H9 (cell line): ENCODE results near the gene SLC25A4. TPM values are rescaled to one million over a fixed set of nuclear protein-coding genes. Genes with fewer than 3 reads are reported as not detected.

ENCODE experiments used
- DNase-seq: peaks from one replicate; pipeline ENCODE4 v3.0.0-alpha.2; 2017
- H2AFZ ChIP-seq: one replicate; pipeline ENCODE4 v1.6.1; 2013; ENCODE audit warnings: mild to moderate bottlenecking, low read length, control low read depth, moderate library complexity
- H2AK5ac ChIP-seq: 2 replicates; pipeline ENCODE4 v1.6.1; 2013; ENCODE audit warnings: low read length, control low read depth, mixed read lengths; ENCODE audit not compliant: insufficient read length
- H2BK120ac ChIP-seq: one replicate; pipeline ENCODE4 v1.6.1; 2013; ENCODE audit warnings: low read depth, mild to moderate bottlenecking, low read length, control low read depth, inconsistent platforms; ENCODE audit not compliant: poor library complexity, severe bottlenecking
- H2BK12ac ChIP-seq: 2 replicates; pipeline ENCODE4 v1.6.1; 2013; ENCODE audit warnings: low read length, control low read depth, mixed read lengths, low read depth; ENCODE audit not compliant: insufficient read length
- H2BK15ac ChIP-seq: 2 replicates; pipeline ENCODE4 v1.6.1; 2013; ENCODE audit warnings: low read depth, low read length, control low read depth
- H2BK20ac ChIP-seq: one replicate; pipeline ENCODE4 v1.6.1; 2013; ENCODE audit warnings: low read depth, mild to moderate bottlenecking, low read length, control low read depth, inconsistent platforms; ENCODE audit not compliant: poor library complexity, severe bottlenecking
- H2BK5ac ChIP-seq: 2 replicates; pipeline ENCODE4 v1.6.1; 2013; ENCODE audit warnings: low read length, control low read depth, mixed read lengths; ENCODE audit not compliant: insufficient read length
- H3K14ac ChIP-seq: 2 replicates; pipeline ENCODE4 v1.6.1; 2013; ENCODE audit warnings: low read length, control low read depth; ENCODE audit not compliant: insufficient read depth
- H3K18ac ChIP-seq: 2 replicates; pipeline ENCODE4 v1.6.1; 2013; ENCODE audit warnings: low read depth, mild to moderate bottlenecking, mixed read lengths, low read length, control low read depth; ENCODE audit not compliant: insufficient read length
- H3K23ac ChIP-seq: 2 replicates; pipeline ENCODE4 v1.6.1; 2013; ENCODE audit warnings: low read length, control low read depth, mixed read lengths, low read depth; ENCODE audit not compliant: insufficient read length
- H3K23me2 ChIP-seq: 2 replicates; pipeline ENCODE4 v1.6.1; 2013; ENCODE audit warnings: low read depth, mild to moderate bottlenecking, mixed read lengths, low read length, control low read depth; ENCODE audit not compliant: insufficient read length, poor library complexity, severe bottlenecking
- H3K27ac ChIP-seq: 2 replicates; pipeline ENCODE4 v1.5.1; 2013; ENCODE audit warnings: low read length, control low read depth, mixed read lengths, low read depth; ENCODE audit not compliant: insufficient read length
- H3K27me3 ChIP-seq: 2 replicates; pipeline ENCODE4 v1.6.1; 2013; ENCODE audit warnings: low read length, control low read depth, inconsistent platforms; ENCODE audit not compliant: insufficient read depth
- H3K4ac ChIP-seq: 2 replicates; pipeline ENCODE4 v1.6.1; 2013; ENCODE audit warnings: low read depth, mild to moderate bottlenecking, control low read depth, inconsistent platforms, low read length, moderate library complexity
- H3K4me1 ChIP-seq: 2 replicates; pipeline ENCODE4 v1.6.1; 2013; ENCODE audit warnings: low read length, control low read depth, inconsistent platforms; ENCODE audit not compliant: insufficient read depth
- H3K4me2 ChIP-seq: 2 replicates; pipeline ENCODE4 v1.6.1; 2013; ENCODE audit warnings: low read length, control low read depth, mixed read lengths; ENCODE audit not compliant: insufficient read length, insufficient read depth
- H3K56ac ChIP-seq: 2 replicates; pipeline ENCODE4 v1.6.1; 2013; ENCODE audit warnings: low read depth, mild to moderate bottlenecking, mixed read lengths, low read length, control low read depth; ENCODE audit not compliant: insufficient read length
- H3K79me1 ChIP-seq: 2 replicates; pipeline ENCODE4 v1.6.1; 2013; ENCODE audit warnings: low read depth, mild to moderate bottlenecking, moderate library complexity, low read length, control low read depth, inconsistent platforms; ENCODE audit not compliant: insufficient read depth, poor library complexity, severe bottlenecking
- H3K79me2 ChIP-seq: 2 replicates; pipeline ENCODE4 v1.6.1; 2013; ENCODE audit warnings: low read length, control low read depth, inconsistent platforms; ENCODE audit not compliant: insufficient read depth
- H3K9ac ChIP-seq: 2 replicates; pipeline ENCODE4 v1.6.1; 2013; ENCODE audit warnings: low read length, control low read depth, mixed read lengths; ENCODE audit not compliant: insufficient read length; ENCODE audit errors: extremely low read depth
- H3K9me3 ChIP-seq: one replicate; pipeline ENCODE4 v1.6.1; 2013; ENCODE audit warnings: low read depth, low read length, inconsistent platforms; ENCODE audit not compliant: control insufficient read depth
- H3T11ph ChIP-seq: one replicate; pipeline ENCODE4 v1.6.1; 2013; ENCODE audit warnings: mild to moderate bottlenecking, low read length, control low read depth, inconsistent platforms
- H4K20me1 ChIP-seq: one replicate; pipeline ENCODE4 v1.6.1; 2013; ENCODE audit not compliant: control insufficient read depth, insufficient read length, insufficient read depth
- H4K5ac ChIP-seq: 2 replicates; pipeline ENCODE4 v1.6.1; 2013; ENCODE audit warnings: low read depth, mild to moderate bottlenecking, mixed read lengths, low read length, control low read depth; ENCODE audit not compliant: insufficient read length
- H4K8ac ChIP-seq: replicated peaks from 2 replicates; pipeline ENCODE4 v1.6.1; 2013; ENCODE audit warnings: low read length, control low read depth, mixed read lengths, low read depth; ENCODE audit not compliant: insufficient read length
- H4K91ac ChIP-seq: 2 replicates; pipeline ENCODE4 v1.6.1; 2013; ENCODE audit warnings: low read depth, mild to moderate bottlenecking, moderate library complexity, mixed read lengths, low read length, control low read depth; ENCODE audit not compliant: insufficient read length
- H3K27ac Mint-ChIP-seq, 3 experiments: 2 replicates in 2 of 3; 3 replicates in 1 of 3; pipeline ENCODE4 v1.8.0; 2020 to 2021; ENCODE audit warnings: mixed read lengths in 3 of 3, mild to moderate bottlenecking in 1 of 3, moderate library complexity in 1 of 3
- H3K27me3 Mint-ChIP-seq: 2 replicates; pipeline ENCODE4 v1.8.0; 2021; ENCODE audit warnings: low read depth, mild to moderate bottlenecking, moderate library complexity, mixed read lengths
- H3K36me3 Mint-ChIP-seq, 3 experiments: 2 replicates in 2 of 3; 3 replicates in 1 of 3; pipeline ENCODE4 v1.8.0; 2020 to 2021; ENCODE audit warnings: low read depth in 3 of 3, mixed read lengths in 3 of 3; ENCODE audit not compliant: insufficient read depth in 1 of 3
- H3K4me1 Mint-ChIP-seq, 2 experiments: 2 replicates each; pipeline ENCODE4 v1.8.0; 2020; ENCODE audit warnings: mixed read lengths in 2 of 2
- H3K4me3 Mint-ChIP-seq, 2 experiments: 2 replicates in 1 of 2; 3 replicates in 1 of 2; pipeline ENCODE4 v1.8.0; 2020 to 2021; ENCODE audit warnings: mild to moderate bottlenecking in 2 of 2, mixed read lengths in 2 of 2, moderate library complexity in 1 of 2
- H3K9me3 Mint-ChIP-seq, 2 experiments: 2 replicates in 1 of 2; 3 replicates in 1 of 2; pipeline ENCODE4 v1.8.0; 2020; ENCODE audit warnings: mild to moderate bottlenecking in 2 of 2, mixed read lengths in 2 of 2, moderate library complexity in 1 of 2
- CTCF ChIP-seq: fragments of 200-600 bp; sonication (generic); conservative IDR thresholded peaks from 3 replicates; pipeline ENCODE4 v1.8.0; 2021; ENCODE audit warnings: antibody characterized with exemption, mild to moderate bottlenecking
- WGBS: extraction: QIAGEN DNeasy Blood & Tissue Kit; methylation state at CpG from one replicate; pipeline ENCODE4 v1.1.7; 2013; ENCODE audit warnings: missing lambda C conversion rate, low lambda C conversion rate, mixed read lengths; ENCODE audit not compliant: insufficient read length; ENCODE audit errors: extremely low coverage; 5-methylcytosine and 5-hydroxymethylcytosine counted together
- total RNA-seq: library from RNA; stranded (reverse); gene quantifications from 2 replicates; pipeline ENCODE4 v1.2.1, GENCODE V29; 2021

Gene SLC25A4
- total RNA-seq, 1 experiment from 2014 or later, result 54.4 TPM

DNA sequence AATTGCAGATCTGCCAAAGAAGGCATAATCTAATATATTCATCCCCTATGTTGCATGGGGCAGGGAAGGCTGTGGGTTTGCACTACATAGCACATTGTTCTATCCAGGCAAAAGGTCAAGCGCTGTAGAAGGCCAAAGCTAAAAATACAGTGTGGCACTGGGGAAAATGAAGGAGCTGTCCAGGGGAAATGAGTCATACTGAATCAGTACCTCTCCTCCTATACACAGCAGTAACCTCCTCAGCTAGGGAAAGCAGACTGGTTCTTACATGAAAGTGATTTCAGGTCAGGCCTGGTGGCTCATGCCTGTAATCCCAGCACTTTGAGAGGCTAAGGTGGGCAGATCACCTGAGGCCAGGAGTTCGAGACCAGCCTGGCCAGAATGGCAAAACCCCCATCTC is 31.0 kb upstream of the SLC25A4 start:
- H3K4me1 Mint-ChIP-seq, result peaks cover 50 to 70% of the 10 kb centered on the region in 2 experiments
- no peak overlapping the region for H3K27ac ChIP-seq

More for the DNA sequence above, 31.0 kb upstream of the SLC25A4 start:
- no peaks in the 10 kb centered on the region for H3K27me3 Mint-ChIP-seq
- H3K56ac ChIP-seq, result no peak overlapping the region
- no peak overlapping the region; a peak in 1 of 7 replicates for H3K27ac Mint-ChIP-seq
- H2BK120ac ChIP-seq, result no peak overlapping the region
- H3K9ac ChIP-seq, result no peak overlapping the region
- no peak overlapping the region for H2AK5ac ChIP-seq
- no peak for DNase-seq
- H3K4me3 Mint-ChIP-seq, result no peak overlapping the region
- no peak overlapping the region for H4K8ac ChIP-seq
- TF ChIP-seq CTCF, result no peak
- H2BK15ac ChIP-seq, result no peak overlapping the region
- no peaks in the 10 kb centered on the region for H3K23me2 ChIP-seq
- H3K23ac ChIP-seq, result no peak overlapping the region
- H3K14ac ChIP-seq, result no peak overlapping the region
- no peaks in the 10 kb centered on the region for H3K9me3 ChIP-seq
- H2BK20ac ChIP-seq, result no peak overlapping the region
- no peak overlapping the region for H4K5ac ChIP-seq
- no peak overlapping the region for H2BK12ac ChIP-seq
- no peaks in the 10 kb centered on the region for H3K79me2 ChIP-seq
- WGBS, result no CpG with 5 or more reads among the region's 2 CpGs
- H2BK5ac ChIP-seq, result no peak overlapping the region
- no peaks in the 10 kb centered on the region for H3K79me1 ChIP-seq
- H4K91ac ChIP-seq, result no peak overlapping the region
- no peak overlapping the region for H3T11ph ChIP-seq
- no peak overlapping the region for H3K4ac ChIP-seq
- H3K4me1 ChIP-seq, result peaks cover 3% of the 10 kb centered on the region; the same call in 1 of the 2 replicates
- H3K27me3 ChIP-seq, result no peaks in the 10 kb centered on the region
- no peak overlapping the region for H3K18ac ChIP-seq
- peaks cover 4 to 10% of the 10 kb centered on the region in 2 experiments for H3K9me3 Mint-ChIP-seq
- H3K36me3 Mint-ChIP-seq, result peaks cover 3 to 6% (median 6%) of the 10 kb centered on the region in 3 experiments; a peak in 5 of 7 replicates
- no peaks in the 10 kb centered on the region for H4K20me1 ChIP-seq
- no peak overlapping the region for H2AFZ ChIP-seq
- H3K4me2 ChIP-seq, result no peak overlapping the region
